H9 (cell line): ENCODE results near the gene C1orf105. TPM values are rescaled to one million over a fixed set of nuclear protein-coding genes. Genes with fewer than 3 reads are reported as not detected.

ENCODE experiments used
- DNase-seq: peaks from one replicate; pipeline ENCODE4 v3.0.0-alpha.2; 2017
- H2AFZ ChIP-seq: one replicate; pipeline ENCODE4 v1.6.1; 2013; ENCODE audit warnings: mild to moderate bottlenecking, low read length, control low read depth, moderate library complexity
- H2AK5ac ChIP-seq: 2 replicates; pipeline ENCODE4 v1.6.1; 2013; ENCODE audit warnings: low read length, control low read depth, mixed read lengths; ENCODE audit not compliant: insufficient read length
- H2BK120ac ChIP-seq: one replicate; pipeline ENCODE4 v1.6.1; 2013; ENCODE audit warnings: low read depth, mild to moderate bottlenecking, low read length, control low read depth, inconsistent platforms; ENCODE audit not compliant: poor library complexity, severe bottlenecking
- H2BK12ac ChIP-seq: 2 replicates; pipeline ENCODE4 v1.6.1; 2013; ENCODE audit warnings: low read length, control low read depth, mixed read lengths, low read depth; ENCODE audit not compliant: insufficient read length
- H2BK15ac ChIP-seq: 2 replicates; pipeline ENCODE4 v1.6.1; 2013; ENCODE audit warnings: low read depth, low read length, control low read depth
- H2BK20ac ChIP-seq: one replicate; pipeline ENCODE4 v1.6.1; 2013; ENCODE audit warnings: low read depth, mild to moderate bottlenecking, low read length, control low read depth, inconsistent platforms; ENCODE audit not compliant: poor library complexity, severe bottlenecking
- H2BK5ac ChIP-seq: 2 replicates; pipeline ENCODE4 v1.6.1; 2013; ENCODE audit warnings: low read length, control low read depth, mixed read lengths; ENCODE audit not compliant: insufficient read length
- H3K14ac ChIP-seq: 2 replicates; pipeline ENCODE4 v1.6.1; 2013; ENCODE audit warnings: low read length, control low read depth; ENCODE audit not compliant: insufficient read depth
- H3K18ac ChIP-seq: 2 replicates; pipeline ENCODE4 v1.6.1; 2013; ENCODE audit warnings: low read depth, mild to moderate bottlenecking, mixed read lengths, low read length, control low read depth; ENCODE audit not compliant: insufficient read length
- H3K23ac ChIP-seq: 2 replicates; pipeline ENCODE4 v1.6.1; 2013; ENCODE audit warnings: low read length, control low read depth, mixed read lengths, low read depth; ENCODE audit not compliant: insufficient read length
- H3K23me2 ChIP-seq: 2 replicates; pipeline ENCODE4 v1.6.1; 2013; ENCODE audit warnings: low read depth, mild to moderate bottlenecking, mixed read lengths, low read length, control low read depth; ENCODE audit not compliant: insufficient read length, poor library complexity, severe bottlenecking
- H3K27ac ChIP-seq: 2 replicates; pipeline ENCODE4 v1.5.1; 2013; ENCODE audit warnings: low read length, control low read depth, mixed read lengths, low read depth; ENCODE audit not compliant: insufficient read length
- H3K27me3 ChIP-seq: 2 replicates; pipeline ENCODE4 v1.6.1; 2013; ENCODE audit warnings: low read length, control low read depth, inconsistent platforms; ENCODE audit not compliant: insufficient read depth
- H3K4ac ChIP-seq: 2 replicates; pipeline ENCODE4 v1.6.1; 2013; ENCODE audit warnings: low read depth, mild to moderate bottlenecking, control low read depth, inconsistent platforms, low read length, moderate library complexity
- H3K4me1 ChIP-seq: 2 replicates; pipeline ENCODE4 v1.6.1; 2013; ENCODE audit warnings: low read length, control low read depth, inconsistent platforms; ENCODE audit not compliant: insufficient read depth
- H3K4me2 ChIP-seq: 2 replicates; pipeline ENCODE4 v1.6.1; 2013; ENCODE audit warnings: low read length, control low read depth, mixed read lengths; ENCODE audit not compliant: insufficient read length, insufficient read depth
- H3K56ac ChIP-seq: 2 replicates; pipeline ENCODE4 v1.6.1; 2013; ENCODE audit warnings: low read depth, mild to moderate bottlenecking, mixed read lengths, low read length, control low read depth; ENCODE audit not compliant: insufficient read length
- H3K79me1 ChIP-seq: 2 replicates; pipeline ENCODE4 v1.6.1; 2013; ENCODE audit warnings: low read depth, mild to moderate bottlenecking, moderate library complexity, low read length, control low read depth, inconsistent platforms; ENCODE audit not compliant: insufficient read depth, poor library complexity, severe bottlenecking
- H3K79me2 ChIP-seq: 2 replicates; pipeline ENCODE4 v1.6.1; 2013; ENCODE audit warnings: low read length, control low read depth, inconsistent platforms; ENCODE audit not compliant: insufficient read depth
- H3K9ac ChIP-seq: 2 replicates; pipeline ENCODE4 v1.6.1; 2013; ENCODE audit warnings: low read length, control low read depth, mixed read lengths; ENCODE audit not compliant: insufficient read length; ENCODE audit errors: extremely low read depth
- H3K9me3 ChIP-seq: one replicate; pipeline ENCODE4 v1.6.1; 2013; ENCODE audit warnings: low read depth, low read length, inconsistent platforms; ENCODE audit not compliant: control insufficient read depth
- H3T11ph ChIP-seq: one replicate; pipeline ENCODE4 v1.6.1; 2013; ENCODE audit warnings: mild to moderate bottlenecking, low read length, control low read depth, inconsistent platforms
- H4K20me1 ChIP-seq: one replicate; pipeline ENCODE4 v1.6.1; 2013; ENCODE audit not compliant: control insufficient read depth, insufficient read length, insufficient read depth
- H4K5ac ChIP-seq: 2 replicates; pipeline ENCODE4 v1.6.1; 2013; ENCODE audit warnings: low read depth, mild to moderate bottlenecking, mixed read lengths, low read length, control low read depth; ENCODE audit not compliant: insufficient read length
- H4K8ac ChIP-seq: replicated peaks from 2 replicates; pipeline ENCODE4 v1.6.1; 2013; ENCODE audit warnings: low read length, control low read depth, mixed read lengths, low read depth; ENCODE audit not compliant: insufficient read length
- H4K91ac ChIP-seq: 2 replicates; pipeline ENCODE4 v1.6.1; 2013; ENCODE audit warnings: low read depth, mild to moderate bottlenecking, moderate library complexity, mixed read lengths, low read length, control low read depth; ENCODE audit not compliant: insufficient read length
- H3K27ac Mint-ChIP-seq, 3 experiments: 2 replicates in 2 of 3; 3 replicates in 1 of 3; pipeline ENCODE4 v1.8.0; 2020 to 2021; ENCODE audit warnings: mixed read lengths in 3 of 3, mild to moderate bottlenecking in 1 of 3, moderate library complexity in 1 of 3
- H3K27me3 Mint-ChIP-seq: 2 replicates; pipeline ENCODE4 v1.8.0; 2021; ENCODE audit warnings: low read depth, mild to moderate bottlenecking, moderate library complexity, mixed read lengths
- H3K36me3 Mint-ChIP-seq, 3 experiments: 2 replicates in 2 of 3; 3 replicates in 1 of 3; pipeline ENCODE4 v1.8.0; 2020 to 2021; ENCODE audit warnings: low read depth in 3 of 3, mixed read lengths in 3 of 3; ENCODE audit not compliant: insufficient read depth in 1 of 3
- H3K4me1 Mint-ChIP-seq, 2 experiments: 2 replicates each; pipeline ENCODE4 v1.8.0; 2020; ENCODE audit warnings: mixed read lengths in 2 of 2
- H3K4me3 Mint-ChIP-seq, 2 experiments: 2 replicates in 1 of 2; 3 replicates in 1 of 2; pipeline ENCODE4 v1.8.0; 2020 to 2021; ENCODE audit warnings: mild to moderate bottlenecking in 2 of 2, mixed read lengths in 2 of 2, moderate library complexity in 1 of 2
- H3K9me3 Mint-ChIP-seq, 2 experiments: 2 replicates in 1 of 2; 3 replicates in 1 of 2; pipeline ENCODE4 v1.8.0; 2020; ENCODE audit warnings: mild to moderate bottlenecking in 2 of 2, mixed read lengths in 2 of 2, moderate library complexity in 1 of 2
- total RNA-seq: library from RNA; stranded (reverse); gene quantifications from 2 replicates; pipeline ENCODE4 v1.2.1, GENCODE V29; 2021
- TF ChIP-seq, protein P1 (sequence below): fragments of 200-600 bp; sonication (generic); conservative IDR thresholded peaks from 3 replicates; pipeline ENCODE4 v1.8.0; 2021; ENCODE audit warnings: antibody characterized with exemption, mild to moderate bottlenecking

C1orf105 gene
- total RNA-seq, 1 experiment from 2014 or later, result not detected

DNA sequence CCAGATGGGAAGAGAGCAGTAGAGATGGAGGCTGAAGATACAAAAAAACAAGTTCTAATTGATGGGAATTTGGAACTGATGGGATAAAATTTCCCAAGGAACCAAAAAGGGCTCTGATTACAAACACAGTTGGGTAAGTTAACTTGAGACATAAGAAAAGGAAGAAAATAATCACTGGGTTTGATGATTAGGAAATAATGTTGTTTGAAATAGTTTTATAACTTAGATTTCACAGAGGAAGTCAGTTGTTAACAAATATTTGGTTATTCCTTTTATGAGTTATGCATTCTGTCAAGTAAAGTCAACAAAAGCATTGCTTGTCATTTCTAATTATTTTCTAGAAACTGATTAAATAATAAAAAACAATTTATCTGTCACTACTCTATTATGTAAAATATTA, 92.1 kb downstream of the C1orf105 start:
- no peaks in the 10 kb centered on the region for H3K79me2 ChIP-seq
- no peak overlapping the region for H3K23ac ChIP-seq
- Mint-ChIP-seq H3K27ac (no peak overlapping the region), H3K4me3 (no peak overlapping the region), H3K9me3 (no peaks in the 10 kb centered on the region), H3K36me3 (no peaks in the 10 kb centered on the region), H3K4me1 (no peaks in the 10 kb centered on the region), H3K27me3 (no peaks in the 10 kb centered on the region)
- no peak overlapping the region for H3T11ph ChIP-seq
- H3K4me1 ChIP-seq, result no peaks in the 10 kb centered on the region
- TF ChIP-seq, protein P1, sequence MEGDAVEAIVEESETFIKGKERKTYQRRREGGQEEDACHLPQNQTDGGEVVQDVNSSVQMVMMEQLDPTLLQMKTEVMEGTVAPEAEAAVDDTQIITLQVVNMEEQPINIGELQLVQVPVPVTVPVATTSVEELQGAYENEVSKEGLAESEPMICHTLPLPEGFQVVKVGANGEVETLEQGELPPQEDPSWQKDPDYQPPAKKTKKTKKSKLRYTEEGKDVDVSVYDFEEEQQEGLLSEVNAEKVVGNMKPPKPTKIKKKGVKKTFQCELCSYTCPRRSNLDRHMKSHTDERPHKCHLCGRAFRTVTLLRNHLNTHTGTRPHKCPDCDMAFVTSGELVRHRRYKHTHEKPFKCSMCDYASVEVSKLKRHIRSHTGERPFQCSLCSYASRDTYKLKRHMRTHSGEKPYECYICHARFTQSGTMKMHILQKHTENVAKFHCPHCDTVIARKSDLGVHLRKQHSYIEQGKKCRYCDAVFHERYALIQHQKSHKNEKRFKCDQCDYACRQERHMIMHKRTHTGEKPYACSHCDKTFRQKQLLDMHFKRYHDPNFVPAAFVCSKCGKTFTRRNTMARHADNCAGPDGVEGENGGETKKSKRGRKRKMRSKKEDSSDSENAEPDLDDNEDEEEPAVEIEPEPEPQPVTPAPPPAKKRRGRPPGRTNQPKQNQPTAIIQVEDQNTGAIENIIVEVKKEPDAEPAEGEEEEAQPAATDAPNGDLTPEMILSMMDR, result no peak
- H3K14ac ChIP-seq, result no peak overlapping the region
- H3K23me2 ChIP-seq, result no peaks in the 10 kb centered on the region
- H2BK20ac ChIP-seq, result no peak overlapping the region
- no peak overlapping the region for H4K91ac ChIP-seq
- H3K4me2 ChIP-seq, result no peak overlapping the region
- no peak overlapping the region for H2BK5ac ChIP-seq
- H3K56ac ChIP-seq, result no peak overlapping the region
- no peak overlapping the region for H2BK12ac ChIP-seq
- H2AFZ ChIP-seq, result no peak overlapping the region
- no peak overlapping the region for H3K27ac ChIP-seq
- H3K9me3 ChIP-seq, result no peaks in the 10 kb centered on the region
- H2BK15ac ChIP-seq, result no peak overlapping the region
- H3K27me3 ChIP-seq, result no peaks in the 10 kb centered on the region
- H3K18ac ChIP-seq, result no peak overlapping the region
- no peaks in the 10 kb centered on the region for H3K79me1 ChIP-seq
- H2BK120ac ChIP-seq, result no peak overlapping the region
- no peak for DNase-seq
- no peak overlapping the region for H3K4ac ChIP-seq
- H4K5ac ChIP-seq, result no peak overlapping the region
- H2AK5ac ChIP-seq, result no peak overlapping the region
- H3K9ac ChIP-seq, result no peak overlapping the region
- H4K8ac ChIP-seq, result no peak overlapping the region
- no peaks in the 10 kb centered on the region for H4K20me1 ChIP-seq
